ENCODE results near the gene KRT36. TPM values are rescaled to one million over a fixed set of nuclear protein-coding genes. Genes with fewer than 3 reads are reported as not detected.

The KRT36 gene
- total and polyA plus RNA-seq, 4 donors = 0.02 TPM; not detected in 3

DNA sequence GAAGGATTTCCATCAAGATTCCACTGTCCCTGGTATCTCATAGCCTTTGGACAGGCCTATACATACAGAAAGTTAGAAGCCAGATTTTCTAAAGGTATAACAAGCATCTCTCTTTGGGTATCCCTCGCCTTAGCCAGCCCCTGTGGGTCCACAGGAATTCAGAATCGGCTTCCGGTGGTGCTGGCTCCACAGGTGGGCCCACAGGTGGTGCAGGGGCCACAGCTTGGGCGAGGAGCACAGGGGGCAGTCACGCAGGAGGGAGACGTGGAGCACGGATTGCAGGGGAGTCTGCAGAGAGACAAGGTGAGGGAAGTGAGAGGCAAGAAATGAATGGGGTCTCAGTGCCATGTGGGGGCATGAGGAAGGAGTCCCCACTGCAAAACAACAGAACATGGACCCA, 52.5 kb downstream of the KRT36 start:
- H3K9ac ChIP-seq (ENCODE audit: insufficient read depth in 1 of 2, low read length in 2 of 2) = no peak overlapping the region
- H3K4me1 ChIP-seq (ENCODE audit: control insufficient read depth in 5 of 5, insufficient read depth in 5 of 5, low read length in 5 of 5) = no peaks in the 10 kb centered on the region
- no peak overlapping the region for H3K4me3 ChIP-seq
- H3K27me3 ChIP-seq (ENCODE audit: control insufficient read depth in 3 of 3, insufficient read depth in 3 of 3, low read length in 2 of 3) = no peaks in the 10 kb centered on the region
- DNase-seq = no peak
- H3K36me3 ChIP-seq (ENCODE audit: control insufficient read depth in 4 of 4, insufficient read depth in 4 of 4, low read length in 4 of 4) = no peaks in the 10 kb centered on the region
- 83 to 87% methylated on average over 7 of the region's 7 CpGs for WGBS, 2 donors
- no peak overlapping the region for H3K27ac ChIP-seq (ENCODE audit: low read depth in 1 of 2, low read length in 1 of 2)
- peaks cover 0 to 3% (median 0%) of the 10 kb centered on the region in 4 donors for H3K9me3 ChIP-seq (ENCODE audit: control insufficient read depth in 4 of 4, insufficient read depth in 3 of 4, low read length in 3 of 4)
- no peak for ATAC-seq (ENCODE audit: insufficient read depth, low FRiP score)
- TF ChIP-seq, protein P1, sequence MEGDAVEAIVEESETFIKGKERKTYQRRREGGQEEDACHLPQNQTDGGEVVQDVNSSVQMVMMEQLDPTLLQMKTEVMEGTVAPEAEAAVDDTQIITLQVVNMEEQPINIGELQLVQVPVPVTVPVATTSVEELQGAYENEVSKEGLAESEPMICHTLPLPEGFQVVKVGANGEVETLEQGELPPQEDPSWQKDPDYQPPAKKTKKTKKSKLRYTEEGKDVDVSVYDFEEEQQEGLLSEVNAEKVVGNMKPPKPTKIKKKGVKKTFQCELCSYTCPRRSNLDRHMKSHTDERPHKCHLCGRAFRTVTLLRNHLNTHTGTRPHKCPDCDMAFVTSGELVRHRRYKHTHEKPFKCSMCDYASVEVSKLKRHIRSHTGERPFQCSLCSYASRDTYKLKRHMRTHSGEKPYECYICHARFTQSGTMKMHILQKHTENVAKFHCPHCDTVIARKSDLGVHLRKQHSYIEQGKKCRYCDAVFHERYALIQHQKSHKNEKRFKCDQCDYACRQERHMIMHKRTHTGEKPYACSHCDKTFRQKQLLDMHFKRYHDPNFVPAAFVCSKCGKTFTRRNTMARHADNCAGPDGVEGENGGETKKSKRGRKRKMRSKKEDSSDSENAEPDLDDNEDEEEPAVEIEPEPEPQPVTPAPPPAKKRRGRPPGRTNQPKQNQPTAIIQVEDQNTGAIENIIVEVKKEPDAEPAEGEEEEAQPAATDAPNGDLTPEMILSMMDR (IDR thresholded peaks at IDR 0.05; ENCODE audit: control extremely low read depth, extremely low read depth) = no peak

Small RNA genes lying within 50 kb of the gene (small RNA-seq; reads per million reads assigned to genes)
- 0.66 reads per million, percentile 71 among the genes with 10 or more reads in this experiment for gene RNU2-32P (ENCODE audit: low replicate concordance)

Other genes starting within 250 kb of the KRT36 start
- not detected for gene KRTAP9-4, start 240.2 kb downstream of the KRT36 start, total RNA-seq
- gene KRTAP9-4, start 240.2 kb downstream of the KRT36 start, polyA plus RNA-seq = not detected
- gene KRTAP9-9, start 234.5 kb downstream of the KRT36 start, total RNA-seq = not detected
- gene KRTAP9-9, start 234.5 kb downstream of the KRT36 start, polyA plus RNA-seq = not detected
- not detected for gene KRTAP9-6, start 224.5 kb downstream of the KRT36 start, total RNA-seq
- gene KRTAP9-6, start 224.5 kb downstream of the KRT36 start, polyA plus RNA-seq = not detected
- gene KRTAP9-7, start 214.2 kb downstream of the KRT36 start, total RNA-seq = not detected
- gene KRTAP9-7, start 214.2 kb downstream of the KRT36 start, polyA plus RNA-seq = not detected
- gene KRTAP29-1, start 187.1 kb downstream of the KRT36 start, total RNA-seq = not detected
- not detected for gene KRTAP29-1, start 187.1 kb downstream of the KRT36 start, polyA plus RNA-seq
- not detected for gene KRTAP16-1, start 180.6 kb downstream of the KRT36 start, total RNA-seq
- not detected for gene KRTAP16-1, start 180.6 kb downstream of the KRT36 start, polyA plus RNA-seq
- gene KRTAP17-1, start 174.2 kb downstream of the KRT36 start, total RNA-seq = not detected
- not detected for gene KRTAP17-1, start 174.2 kb downstream of the KRT36 start, polyA plus RNA-seq
- not detected for gene KRT33A, start 139.1 kb downstream of the KRT36 start, total RNA-seq
- gene KRT33A, start 139.1 kb downstream of the KRT36 start, polyA plus RNA-seq = not detected
- gene KRT33B, start 120.1 kb downstream of the KRT36 start, total RNA-seq = not detected
- not detected for gene KRT33B, start 120.1 kb downstream of the KRT36 start, polyA plus RNA-seq
- not detected for gene KRT34, start 107.6 kb downstream of the KRT36 start, total RNA-seq
- gene KRT34, start 107.6 kb downstream of the KRT36 start, polyA plus RNA-seq = not detected
- gene KRT31, start 92.3 kb downstream of the KRT36 start, total RNA-seq = not detected
- gene KRT31, start 92.3 kb downstream of the KRT36 start, polyA plus RNA-seq = under 1 TPM in 1 of 2 donors, not detected in 1; 0.02 TPM
- not detected for gene KRT37, start 65.3 kb downstream of the KRT36 start, total RNA-seq
- not detected for gene KRT37, start 65.3 kb downstream of the KRT36 start, polyA plus RNA-seq
- gene KRT38, start 48.9 kb downstream of the KRT36 start, total RNA-seq = not detected
- gene KRT38, start 48.9 kb downstream of the KRT36 start, polyA plus RNA-seq = not detected
- gene KRT32, start 22.5 kb downstream of the KRT36 start, total RNA-seq = not detected
- gene KRT32, start 22.5 kb downstream of the KRT36 start, polyA plus RNA-seq = not detected
- not detected for gene KRT35, start 8.8 kb downstream of the KRT36 start, total RNA-seq
- gene KRT35, start 8.8 kb downstream of the KRT36 start, polyA plus RNA-seq = not detected
- gene KRT13, start 15.7 kb upstream of the KRT36 start, total RNA-seq = 10 to 100 TPM in 1 of 2 donors, 1 to 10 TPM in 1; 7.9 to 11.6 TPM
- gene KRT13, start 15.7 kb upstream of the KRT36 start, polyA plus RNA-seq = 10 to 100 TPM in 1 of 2 donors, 1 to 10 TPM in 1; 4.0 to 16.1 TPM
- gene KRT15, start 29.0 kb upstream of the KRT36 start, total RNA-seq = 10 to 100 TPM; 20.4 to 51.7 TPM
- gene KRT15, start 29.0 kb upstream of the KRT36 start, polyA plus RNA-seq = 10 to 100 TPM; 15.2 to 33.6 TPM
- 100 to 1,000 TPM; 495 to 770 TPM for gene KRT19, start 38.4 kb upstream of the KRT36 start, total RNA-seq
- gene KRT19, start 38.4 kb upstream of the KRT36 start, polyA plus RNA-seq = 100 to 1,000 TPM; 637 to 811 TPM
- gene KRT9, start 82.1 kb upstream of the KRT36 start, total RNA-seq = not detected
- gene KRT9, start 82.1 kb upstream of the KRT36 start, polyA plus RNA-seq = not detected
- gene KRT14, start 97.0 kb upstream of the KRT36 start, total RNA-seq = under 1 TPM in 1 of 2 donors, not detected in 1; 0.71 TPM
- gene KRT14, start 97.0 kb upstream of the KRT36 start, polyA plus RNA-seq = under 1 TPM; 0.37 to 0.63 TPM
- under 1 TPM in 1 of 2 donors, not detected in 1; 0.28 TPM for gene KRT16, start 122.9 kb upstream of the KRT36 start, total RNA-seq
- gene KRT16, start 122.9 kb upstream of the KRT36 start, polyA plus RNA-seq = under 1 TPM; 0.10 to 0.18 TPM
- gene KRT17, start 134.7 kb upstream of the KRT36 start, total RNA-seq = 10 to 100 TPM; 39.8 to 45.4 TPM
- gene KRT17, start 134.7 kb upstream of the KRT36 start, polyA plus RNA-seq = 10 to 100 TPM; 27.3 to 47.2 TPM
- 100 to 1,000 TPM; 381 to 872 TPM for gene EIF1, start 199.0 kb upstream of the KRT36 start, total RNA-seq
- 100 to 1,000 TPM; 485 to 867 TPM for gene EIF1, start 199.0 kb upstream of the KRT36 start, polyA plus RNA-seq
- not detected for gene GAST, start 222.4 kb upstream of the KRT36 start, total RNA-seq
- not detected for gene GAST, start 222.4 kb upstream of the KRT36 start, polyA plus RNA-seq
- under 1 TPM; 0.21 to 0.26 TPM for gene HAP1, start 244.7 kb upstream of the KRT36 start, total RNA-seq
- under 1 TPM; 0.07 to 0.57 TPM for gene HAP1, start 244.7 kb upstream of the KRT36 start, polyA plus RNA-seq